ENCODE results near the gene TF. TPM values are rescaled to one million over a fixed set of nuclear protein-coding genes. Genes with fewer than 3 reads are reported as not detected.

The TF gene
- total RNA-seq, 1 donor from 2014 or later = 2.8 TPM

- Histone ChIP-seq H3K4me1 (no peaks in the 10 kb centered on the region), H3K4me3 (no peak overlapping the region), H3K27ac (no peak overlapping the region), H3K27me3 (ENCODE audit: low read depth) (no peaks in the 10 kb centered on the region), H3K9me3 (no peaks in the 10 kb centered on the region), H3K36me3 (no peaks in the 10 kb centered on the region)
- TF ChIP-seq CTCF (IDR thresholded peaks at IDR 0.05) = no peak
- DNase-seq (no peak), ATAC-seq (no peak)
- intact Hi-C loops (cut with DNase I) = no loop called here
Measured at GRCh38 chr3:133733226-133733625, 13.0 kb upstream of the TF start.

GRCh38 chr3:133734305-133734704, 11.9 kb upstream of the TF start:
- Histone ChIP-seq H3K9me3 (no peaks in the 10 kb centered on the region), H3K4me1 (no peaks in the 10 kb centered on the region), H3K4me3 (no peak overlapping the region), H3K27ac (no peak overlapping the region), H3K27me3 (ENCODE audit: low read depth) (no peaks in the 10 kb centered on the region), H3K36me3 (no peaks in the 10 kb centered on the region)
- intact Hi-C loops (cut with DNase I) = no loop called here
- TF ChIP-seq CTCF (IDR thresholded peaks at IDR 0.05) = no peak
- no peak for DNase-seq
- no peak for ATAC-seq

- no peaks in the 10 kb centered on the region for H3K4me1 ChIP-seq
- intact Hi-C loops (cut with DNase I) = no loop called here
- no peak for DNase-seq
- H3K4me3 ChIP-seq = no peak overlapping the region
- no peak overlapping the region for H3K27ac ChIP-seq
- no peaks in the 10 kb centered on the region for H3K36me3 ChIP-seq
- no peak for ATAC-seq
- peaks cover 29% of the 10 kb centered on the region for H3K27me3 ChIP-seq (ENCODE audit: low read depth)
- TF ChIP-seq CTCF (IDR thresholded peaks at IDR 0.05) = no peak
- H3K9me3 ChIP-seq = no peaks in the 10 kb centered on the region
Measured at GRCh38 chr3:133742351-133743091, 3.7 kb upstream of the TF start.

GRCh38 chr3:133744241-133744640, 2.0 kb upstream of the TF start:
- ATAC-seq (no peak), DNase-seq (no peak)
- no peak overlapping the region for H3K4me3 ChIP-seq
- intact Hi-C loops (cut with DNase I) = no loop called here
- TF ChIP-seq CTCF (IDR thresholded peaks at IDR 0.05) = no peak
- H3K36me3 ChIP-seq = no peaks in the 10 kb centered on the region
- H3K9me3 ChIP-seq = no peaks in the 10 kb centered on the region
- no peaks in the 10 kb centered on the region for H3K4me1 ChIP-seq
- peaks cover 29% of the 10 kb centered on the region for H3K27me3 ChIP-seq (ENCODE audit: low read depth)
- H3K27ac ChIP-seq = no peak overlapping the region

- H3K27ac ChIP-seq = no peak overlapping the region
- no peaks in the 10 kb centered on the region for H3K4me1 ChIP-seq
- no peaks in the 10 kb centered on the region for H3K9me3 ChIP-seq
- H3K27me3 ChIP-seq (ENCODE audit: low read depth) = peaks cover 29% of the 10 kb centered on the region
- ATAC-seq = no peak
- H3K4me3 ChIP-seq = no peak overlapping the region
- intact Hi-C loops (cut with DNase I) = no loop called here
- no peak for TF ChIP-seq CTCF (IDR thresholded peaks at IDR 0.05)
- no peaks in the 10 kb centered on the region for H3K36me3 ChIP-seq
- no peak for DNase-seq
Measured at GRCh38 chr3:133745108-133745507, 1.1 kb upstream of the TF start.

Measured in lower lobe of right lung (tissue), 2 donors.